Measurements from ENCODE around the gene FTSJ3.

Gene FTSJ3

DNA sequence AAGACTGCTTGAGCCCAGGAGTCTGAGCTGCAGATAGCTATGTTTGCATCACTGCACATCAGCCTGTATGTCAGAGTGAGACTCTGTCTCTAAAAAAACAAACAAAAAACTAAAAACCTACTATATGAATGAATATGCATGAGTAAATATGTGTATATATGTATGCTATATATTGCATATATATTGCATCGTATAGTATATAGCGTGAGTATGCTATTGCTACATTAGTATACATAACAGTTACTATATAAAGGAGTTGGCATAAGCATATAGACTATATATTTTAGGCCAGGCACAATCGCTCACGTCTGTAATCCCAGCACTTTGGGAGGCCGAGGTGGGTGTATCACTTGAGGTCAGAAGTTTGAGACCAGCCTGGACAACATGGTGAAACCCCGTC is 37.4 kb downstream of the FTSJ3 start:
- no peak for FAIRE-seq
- DNase-seq (ENCODE audit: low spot score): no peak

DNA sequence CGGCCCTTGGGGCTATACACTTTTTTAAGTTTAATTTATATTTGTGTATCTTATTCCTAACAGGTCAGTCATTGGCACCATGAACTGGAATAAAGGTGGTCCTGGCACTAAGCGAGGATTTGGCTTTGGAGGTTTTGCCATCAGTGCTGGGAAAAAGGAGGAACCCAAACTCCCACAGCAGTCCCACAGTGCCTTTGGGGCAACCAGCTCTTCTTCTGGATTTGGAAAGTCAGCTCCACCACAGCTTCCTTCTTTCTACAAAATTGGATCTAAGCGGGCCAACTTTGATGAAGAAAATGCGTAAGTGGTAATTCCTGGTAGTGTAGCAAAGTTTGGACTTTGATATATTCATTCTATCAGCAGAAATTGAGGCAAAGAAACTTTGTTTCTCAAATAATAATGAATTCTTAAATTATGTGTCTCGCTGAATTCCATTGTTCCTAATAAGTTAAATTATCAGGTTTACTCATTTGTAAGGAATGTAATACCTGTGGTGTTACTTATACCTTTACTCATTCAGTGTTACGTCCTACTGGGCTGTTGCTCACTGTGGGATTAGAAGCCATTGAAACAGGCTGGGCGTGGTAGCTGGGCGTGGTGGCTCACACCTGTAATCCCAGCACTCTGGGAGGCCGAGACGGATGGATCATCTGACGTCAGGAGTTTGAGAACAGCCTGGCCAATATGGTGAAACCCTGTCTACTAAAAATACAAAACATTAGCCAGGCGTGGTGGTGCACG is 40.3 kb downstream of the FTSJ3 start:
- FAIRE-seq (no peak), DNase-seq (ENCODE audit: low spot score) (no peak)

DNA sequence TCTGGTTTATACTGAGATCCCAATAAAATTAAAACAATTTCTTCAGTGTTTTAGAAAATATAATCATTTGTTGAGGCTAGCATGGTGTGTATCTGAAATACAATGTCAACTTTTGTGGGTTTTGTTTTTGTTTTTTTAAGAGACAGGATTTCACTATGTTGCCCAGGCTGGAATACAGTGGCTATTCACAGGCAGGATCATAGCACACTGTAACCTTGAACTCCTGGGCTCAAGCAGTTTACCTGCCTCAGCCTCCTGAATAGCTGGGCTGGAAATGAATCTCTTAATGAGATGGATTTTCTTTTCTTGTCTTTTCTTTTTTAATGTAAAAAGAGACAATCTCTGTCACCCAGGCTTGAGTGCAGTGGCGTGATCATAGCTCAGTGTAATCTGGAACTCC is 41.3 kb downstream of the FTSJ3 start:
- no peak for DNase-seq (ENCODE audit: low spot score)
- FAIRE-seq: no peak

- DNase-seq (ENCODE audit: low spot score) (no peak), FAIRE-seq (peak; percentile 2)
Measured at GRCh38 chr17:63785556-63785955, 41.9 kb downstream of the FTSJ3 start.

- DNase-seq (ENCODE audit: low spot score) (no peak), FAIRE-seq (no peak)
Measured at GRCh38 chr17:63783522-63783921, 43.9 kb downstream of the FTSJ3 start.

DNA sequence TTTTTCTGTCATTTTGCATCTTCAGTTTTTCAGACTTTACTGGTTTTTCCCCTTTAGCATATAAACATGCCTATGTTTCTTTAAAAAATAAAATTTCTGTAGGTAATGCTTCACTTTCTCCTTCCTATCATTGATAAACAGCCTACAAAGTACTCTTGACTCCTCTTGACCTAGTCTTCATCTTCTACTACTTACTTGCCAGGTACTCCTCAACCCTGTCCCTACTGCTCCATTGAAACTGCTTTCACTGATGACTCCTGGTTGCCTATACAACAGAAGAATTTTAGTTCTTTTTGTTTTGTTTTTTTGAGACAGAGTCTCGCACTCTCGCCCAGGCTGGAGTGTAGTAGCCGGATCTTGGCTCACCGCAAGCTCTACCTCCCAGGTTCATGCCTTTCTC is 46.5 kb downstream of the FTSJ3 start:
- no peak for FAIRE-seq

DNA sequence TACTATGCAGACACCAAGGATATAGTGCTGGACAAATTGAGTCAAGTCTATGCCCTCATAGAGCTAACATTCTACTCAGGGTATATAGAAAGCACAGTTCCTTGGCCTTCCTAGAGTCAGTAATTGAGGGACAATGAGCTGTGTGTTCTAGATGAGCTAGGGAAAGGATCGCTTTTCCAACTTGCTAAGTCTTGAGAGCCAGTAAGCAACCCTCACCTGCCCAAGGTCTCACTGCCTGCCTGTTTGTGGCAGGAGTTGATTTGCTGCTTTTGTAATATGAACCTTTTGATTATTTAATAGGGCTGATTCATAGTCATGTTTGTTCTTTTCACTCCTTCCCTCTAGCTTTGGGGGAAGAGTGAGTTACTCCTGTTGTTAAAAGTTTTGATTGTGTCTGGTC is 47.0 kb downstream of the FTSJ3 start:
- FAIRE-seq: no peak
- DNase-seq (ENCODE audit: low spot score): no peak

More for the DNA sequence above, 46.5 kb downstream of the FTSJ3 start:
- no peak for DNase-seq (ENCODE audit: low spot score)

- DNase-seq (ENCODE audit: low spot score) (no peak), FAIRE-seq (no peak)
Measured at GRCh38 chr17:63775420-63775819, 52.0 kb downstream of the FTSJ3 start.

DNA sequence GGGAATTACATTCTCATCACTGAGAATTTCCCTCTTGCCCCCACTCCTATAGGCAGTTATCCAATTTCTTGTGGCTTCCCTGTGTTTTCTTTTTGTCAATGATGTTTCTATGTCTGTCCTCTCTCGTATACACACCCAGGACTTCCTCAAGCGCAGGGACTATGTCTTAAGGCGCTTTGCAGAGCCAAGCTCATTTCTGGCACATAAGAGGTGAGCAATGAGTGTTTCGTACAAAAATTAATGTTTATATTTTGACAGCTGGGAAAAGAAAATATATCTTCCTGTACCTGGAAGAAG is 52.5 kb downstream of the FTSJ3 start:
- DNase-seq (ENCODE audit: low spot score): no peak
- no peak for FAIRE-seq

DNA sequence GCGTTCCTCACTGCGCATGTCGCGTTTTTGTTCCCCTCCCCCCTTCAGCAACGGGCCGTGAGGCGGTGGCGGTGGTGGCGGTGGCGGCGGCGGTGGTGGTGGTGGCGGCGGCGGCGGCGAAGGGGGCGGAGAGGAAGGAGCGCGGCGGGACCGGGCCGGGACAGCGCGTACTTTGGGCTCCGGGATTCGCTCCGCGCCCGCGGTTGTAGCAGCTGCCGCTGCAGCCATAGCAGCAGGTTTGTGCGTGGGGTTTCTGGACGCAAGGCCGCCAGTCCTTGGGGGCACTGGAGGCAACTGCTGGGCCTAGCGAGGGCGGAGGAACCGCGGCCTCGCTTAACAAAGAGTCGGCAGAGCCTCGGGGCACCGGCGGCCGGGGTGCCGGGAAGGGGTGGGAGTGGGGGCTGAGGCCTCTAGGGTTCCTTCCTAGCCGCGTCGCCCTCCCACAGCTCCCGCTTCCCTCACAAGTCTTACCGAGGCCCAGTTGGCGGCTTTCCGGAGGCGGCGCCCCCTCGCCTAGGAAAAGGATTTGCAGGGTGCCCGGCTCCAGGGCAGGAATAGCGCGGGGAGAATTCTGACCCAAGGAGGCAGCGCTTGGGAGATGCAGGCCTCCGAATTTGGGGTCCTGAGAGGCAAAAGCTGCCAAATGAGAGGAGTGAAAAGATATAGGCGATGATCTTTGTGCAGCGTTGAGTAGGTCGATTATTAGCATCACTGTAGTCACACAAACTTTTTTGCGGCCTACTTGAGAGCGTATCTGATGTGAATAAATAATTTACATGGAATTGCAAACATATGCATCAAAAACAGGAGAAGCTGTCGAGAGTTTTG is 53.1 kb downstream of the FTSJ3 start, which contains the start of gene DDX42:
Gene DDX42 (plus strand): TSS at position 30 of the 828 bp plus-strand sequence. CDS start 12,880 bp downstream, outside the sequence.
- FAIRE-seq (no peak), DNase-seq (ENCODE audit: low spot score) (peak; percentile 20)

DNA sequence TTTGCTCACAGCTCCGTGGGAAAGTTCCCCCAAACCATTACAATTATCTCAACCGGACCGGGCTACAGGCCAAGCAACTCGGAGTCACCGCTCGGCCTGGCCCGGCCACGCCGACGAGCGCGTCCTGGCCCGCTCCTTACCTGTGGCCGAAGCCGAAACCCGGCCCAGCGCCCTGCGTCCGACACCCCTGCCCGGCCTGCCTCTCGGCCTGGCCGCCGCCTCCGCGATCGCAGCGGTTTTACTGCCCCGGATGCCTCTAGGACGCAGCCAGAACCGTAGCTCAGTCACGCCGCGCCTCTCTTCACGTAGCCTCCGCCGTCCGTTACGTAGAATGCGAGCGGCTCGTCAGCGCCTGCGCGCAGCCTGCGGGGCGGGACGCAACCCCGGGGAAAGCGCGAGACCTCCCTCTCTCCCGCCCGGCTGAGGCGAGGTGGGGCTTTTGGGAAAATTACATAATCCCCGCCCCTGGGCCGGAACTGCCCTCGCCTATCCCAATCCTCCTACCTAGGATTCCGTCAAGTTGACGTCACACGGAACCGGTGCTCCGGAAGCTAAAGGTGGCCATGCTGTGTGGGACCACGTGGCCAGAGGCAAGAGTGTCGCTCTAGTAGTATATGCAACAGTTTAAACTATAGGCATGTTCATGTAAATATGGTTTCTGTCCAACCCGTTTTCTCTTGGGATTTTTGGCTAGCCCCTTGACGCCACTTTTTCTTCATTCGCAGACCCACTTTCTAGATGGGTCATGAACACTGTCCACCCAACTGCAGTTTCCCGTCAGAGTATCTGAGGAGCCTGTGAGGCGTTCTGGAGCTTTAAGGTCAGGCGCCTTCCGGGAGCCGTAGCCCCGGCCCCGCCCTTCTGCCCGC is 54.0 kb downstream of the FTSJ3 start, which contains the start of gene CCDC47:
Gene CCDC47 (minus strand): TSS at position 326 of the 869 bp plus-strand sequence. CDS start 7,422 bp downstream, outside the sequence.
- peak; percentile 88 for FAIRE-seq
- peak; percentile 97 for DNase-seq (ENCODE audit: low spot score)

GRCh38 chr17:63772801-63773271 is 54.6 kb downstream of the FTSJ3 start:
- FAIRE-seq (no peak), DNase-seq (ENCODE audit: low spot score) (no peak)

All from RCC 7860 (cell line).